Brain microvascular endothelial cell (primary cell): ENCODE results near the gene AREG.

Experiments
- DNase-seq: peaks from one replicate; pipeline ENCODE4 v3.0.0-alpha.2; 2020
- H3K27ac ChIP-seq: fragments of 250-450 bp; sonication (Bioruptor Pico); 2 replicates; pipeline ENCODE4 v1.5.1; 2020; ENCODE audit warnings: mild to moderate bottlenecking, moderate library complexity
- H3K27me3 ChIP-seq: fragments of 250-450 bp; sonication (Bioruptor Pico); replicated peaks from 2 replicates; pipeline ENCODE4 v1.5.1; 2020; ENCODE audit warnings: mild to moderate bottlenecking
- H3K36me3 ChIP-seq: fragments of 250-450 bp; sonication (Bioruptor Pico); replicated peaks from 2 replicates; pipeline ENCODE4 v1.5.1; 2020; ENCODE audit warnings: mild to moderate bottlenecking
- H3K4me3 ChIP-seq: 2 replicates; pipeline ENCODE4 v1.5.1; 2011; ENCODE audit warnings: low read depth, mild to moderate bottlenecking, control low read depth, low read length, moderate library complexity
- in situ Hi-C: cut with HindIII; loops from 2 replicates; pipeline ENCODE4 v1.10.0; 2017; ENCODE audit warnings: low sequenced_read_pairs, low pct_ligation_motif_present
- TF ChIP-seq, protein P1 (sequence below): IDR thresholded peaks from 2 replicates; pipeline ENCODE4 v1.5.1; 2011; ENCODE audit warnings: low read depth, mild to moderate bottlenecking, moderate library complexity, low read length, control low read depth, inconsistent platforms; ENCODE audit errors: missing control alignments

Gene AREG

GRCh38 chr4:74402692-74403456 is 42.1 kb upstream of the AREG start:
- Histone ChIP-seq H3K36me3 (no peaks in the 10 kb centered on the region), H3K27me3 (no peaks in the 10 kb centered on the region), H3K27ac (no peak overlapping the region), H3K4me3 (no peak overlapping the region)
- TF ChIP-seq, protein P1, sequence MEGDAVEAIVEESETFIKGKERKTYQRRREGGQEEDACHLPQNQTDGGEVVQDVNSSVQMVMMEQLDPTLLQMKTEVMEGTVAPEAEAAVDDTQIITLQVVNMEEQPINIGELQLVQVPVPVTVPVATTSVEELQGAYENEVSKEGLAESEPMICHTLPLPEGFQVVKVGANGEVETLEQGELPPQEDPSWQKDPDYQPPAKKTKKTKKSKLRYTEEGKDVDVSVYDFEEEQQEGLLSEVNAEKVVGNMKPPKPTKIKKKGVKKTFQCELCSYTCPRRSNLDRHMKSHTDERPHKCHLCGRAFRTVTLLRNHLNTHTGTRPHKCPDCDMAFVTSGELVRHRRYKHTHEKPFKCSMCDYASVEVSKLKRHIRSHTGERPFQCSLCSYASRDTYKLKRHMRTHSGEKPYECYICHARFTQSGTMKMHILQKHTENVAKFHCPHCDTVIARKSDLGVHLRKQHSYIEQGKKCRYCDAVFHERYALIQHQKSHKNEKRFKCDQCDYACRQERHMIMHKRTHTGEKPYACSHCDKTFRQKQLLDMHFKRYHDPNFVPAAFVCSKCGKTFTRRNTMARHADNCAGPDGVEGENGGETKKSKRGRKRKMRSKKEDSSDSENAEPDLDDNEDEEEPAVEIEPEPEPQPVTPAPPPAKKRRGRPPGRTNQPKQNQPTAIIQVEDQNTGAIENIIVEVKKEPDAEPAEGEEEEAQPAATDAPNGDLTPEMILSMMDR, result no peak
- DNase-seq, result no peak
- in situ Hi-C loops, result no loop called here

DNA sequence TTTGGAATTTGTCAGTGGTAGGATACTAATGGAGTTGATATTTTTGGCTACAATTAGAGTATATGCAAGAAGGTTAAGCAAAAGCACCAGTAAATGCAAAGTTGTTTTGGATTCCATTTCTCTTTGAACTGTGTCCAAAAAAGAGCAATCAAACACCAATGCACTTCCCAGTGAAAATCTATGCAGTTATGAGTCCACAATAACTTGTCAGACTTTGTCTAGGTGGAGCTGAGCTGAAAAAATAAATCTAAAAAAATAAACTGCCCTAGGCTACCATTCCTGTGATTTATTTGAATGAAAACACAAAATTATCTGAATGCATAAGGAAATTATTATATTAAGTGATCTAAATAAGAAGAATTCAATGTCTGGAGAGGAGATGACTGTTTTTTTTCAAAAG is 37.0 kb upstream of the AREG start:
- in situ Hi-C loops, result no loop called here
- Histone ChIP-seq H3K36me3 (no peaks in the 10 kb centered on the region), H3K27me3 (no peaks in the 10 kb centered on the region), H3K27ac (no peak overlapping the region), H3K4me3 (no peak overlapping the region)
- TF ChIP-seq, protein P1, result no peak
- no peak for DNase-seq

DNA sequence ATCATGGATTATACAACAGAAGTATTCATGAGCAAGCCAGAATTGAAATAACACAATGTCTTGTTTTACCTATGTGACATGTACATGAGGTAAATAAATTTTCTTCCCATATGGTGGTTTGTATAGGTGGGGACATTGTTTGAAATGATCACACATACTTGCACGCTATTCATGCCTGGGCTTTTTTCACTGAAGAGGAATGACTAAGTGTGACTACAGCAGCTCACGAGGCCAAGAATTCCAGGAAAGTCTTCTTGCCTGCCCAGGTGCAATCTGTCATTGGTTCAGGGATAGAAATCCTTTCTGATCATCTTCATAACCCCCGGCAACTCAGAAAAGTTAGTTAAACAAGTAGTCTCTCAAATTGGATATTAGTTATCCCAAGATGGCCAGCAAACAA is 36.3 kb upstream of the AREG start:
- Histone ChIP-seq H3K36me3 (no peaks in the 10 kb centered on the region), H3K27me3 (no peaks in the 10 kb centered on the region), H3K27ac (no peak overlapping the region), H3K4me3 (no peak overlapping the region)
- TF ChIP-seq, protein P1, result no peak
- in situ Hi-C loops, result no loop called here
- peak; percentile 31 for DNase-seq

GRCh38 chr4:74410272-74410671 is 34.7 kb upstream of the AREG start:
- no peak overlapping the region for H3K4me3 ChIP-seq
- no peak for DNase-seq
- H3K27ac ChIP-seq, result no peak overlapping the region
- no peaks in the 10 kb centered on the region for H3K36me3 ChIP-seq
- no peaks in the 10 kb centered on the region for H3K27me3 ChIP-seq
- TF ChIP-seq, protein P1, result no peak
- in situ Hi-C loops, result no loop called here

- no peak for DNase-seq
- H3K27me3 ChIP-seq, result no peaks in the 10 kb centered on the region
- H3K27ac ChIP-seq, result no peak overlapping the region
- in situ Hi-C loops, result no loop called here
- TF ChIP-seq, protein P1, result no peak
- H3K36me3 ChIP-seq, result no peaks in the 10 kb centered on the region
- no peak overlapping the region for H3K4me3 ChIP-seq
Observed at GRCh38 chr4:74412225-74412624, 32.7 kb upstream of the AREG start.

DNA sequence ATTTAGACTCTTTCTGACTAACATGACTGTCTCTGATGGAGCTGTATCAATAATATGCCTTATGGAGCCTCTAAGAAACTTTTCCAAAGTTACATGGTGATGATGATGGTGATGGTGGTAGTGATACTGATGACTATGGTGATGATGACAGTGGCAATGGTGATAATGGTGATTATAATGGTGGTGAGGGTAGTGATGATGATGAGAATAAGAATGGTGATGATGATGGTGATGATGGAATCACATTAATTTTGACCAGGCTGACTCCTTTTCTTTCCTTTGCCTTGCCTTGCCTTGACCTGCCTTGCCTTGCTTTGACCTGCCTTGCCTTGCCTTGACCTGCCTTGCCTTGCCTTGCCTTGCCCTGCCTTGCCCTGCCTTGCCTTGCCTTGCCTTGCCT is 31.7 kb upstream of the AREG start:
- TF ChIP-seq, protein P1, result no peak
- Histone ChIP-seq H3K36me3 (no peaks in the 10 kb centered on the region), H3K27me3 (no peaks in the 10 kb centered on the region), H3K27ac (no peak overlapping the region), H3K4me3 (no peak overlapping the region)
- in situ Hi-C loops, result no loop called here
- no peak for DNase-seq
